NOMO-1 treated with DMSO at 0.1 percent for 48 hours (cell line): ENCODE data around the gene TOMM20L.
A peak's percentile ranks its signal among the peaks of the same experiment; 100 is the strongest.

Source experiments
- DNase-seq: peaks from one replicate; lab custom pipeline; 2025; ENCODE audit not compliant: unreplicated experiment; lab: John Stamatoyannopoulos, UW

Gene TOMM20L

DNA sequence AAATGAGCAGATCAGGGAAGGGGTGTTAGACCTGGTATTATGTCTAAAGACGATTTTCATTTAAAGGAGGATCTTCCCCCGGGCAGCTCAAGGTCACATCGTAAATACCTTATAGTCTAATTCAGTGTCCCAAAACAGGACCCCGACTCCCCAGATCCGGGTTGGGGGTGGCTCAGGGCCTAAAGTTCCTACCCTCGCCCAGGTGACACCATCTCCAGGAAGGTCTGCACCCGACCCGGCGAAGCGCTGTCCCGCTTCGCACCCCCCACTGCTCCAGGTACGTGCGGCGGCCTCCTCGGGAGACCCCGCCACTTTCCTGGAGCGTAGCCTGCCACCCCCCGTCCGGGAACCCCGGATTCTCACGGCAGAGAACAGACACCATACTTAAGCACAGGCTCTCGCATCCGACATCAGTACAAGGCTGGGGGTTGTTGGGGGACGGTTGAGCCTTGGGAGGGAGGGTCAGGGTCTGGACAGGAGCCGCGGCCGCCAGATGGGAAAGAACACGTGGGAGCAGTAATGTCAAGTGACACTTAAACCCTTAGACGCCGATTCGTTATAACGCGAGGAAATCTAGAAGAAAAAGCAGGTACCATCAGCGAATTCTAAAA, 31.0 kb downstream of the TOMM20L start:
- peak; percentile 57 for DNase-seq

DNA sequence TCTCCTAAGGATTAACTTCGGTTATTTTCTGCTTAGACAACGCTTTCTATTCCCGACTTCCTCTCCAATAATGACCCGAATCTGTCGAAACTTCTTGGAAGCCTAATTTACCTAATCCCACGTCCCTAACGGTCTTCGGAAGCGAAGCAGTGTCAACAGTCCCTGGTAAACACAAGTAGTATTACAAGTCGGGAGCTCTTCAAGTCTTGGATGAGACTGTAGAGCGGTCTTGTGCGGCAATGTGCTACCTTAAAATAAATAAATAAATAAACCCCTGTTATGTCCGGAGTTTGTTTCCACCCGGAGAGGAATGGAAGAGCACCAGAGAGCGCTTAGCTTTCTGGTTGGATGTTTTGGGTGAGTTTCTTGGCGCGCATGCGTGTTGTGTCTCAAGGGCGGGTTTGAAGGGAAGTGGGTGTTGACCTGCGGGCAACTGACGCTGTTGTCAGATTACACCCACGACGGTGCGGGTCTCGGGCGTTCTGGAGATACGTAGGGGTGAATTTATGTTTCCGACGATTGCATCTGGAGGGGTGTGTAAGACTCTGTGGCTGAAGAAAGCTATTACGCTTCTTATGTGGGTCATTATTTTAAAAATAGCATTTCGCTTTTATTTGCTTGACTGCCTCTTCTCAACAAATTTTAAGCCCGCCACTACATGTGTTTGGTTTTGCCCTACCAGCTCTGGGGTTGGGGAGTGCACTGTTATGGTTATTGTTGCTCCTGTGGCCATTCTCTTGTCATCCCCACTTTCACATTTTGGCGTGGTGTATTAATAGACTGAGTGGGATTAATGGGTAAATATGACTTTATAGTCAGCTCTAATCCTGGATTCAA, 31.8 kb downstream of the TOMM20L start, which contains the start of the genes KIAA0586 and TIMM9:
TSS of gene KIAA0586 (plus strand) at position 439 of the 837 bp plus-strand sequence. CDS start 546 bp downstream, outside the sequence.
TSS of gene TIMM9 (minus strand) at position 251 of the 837 bp plus-strand sequence. CDS start 15,586 bp downstream, outside the sequence.
- peak; percentile 98 for DNase-seq

DNA sequence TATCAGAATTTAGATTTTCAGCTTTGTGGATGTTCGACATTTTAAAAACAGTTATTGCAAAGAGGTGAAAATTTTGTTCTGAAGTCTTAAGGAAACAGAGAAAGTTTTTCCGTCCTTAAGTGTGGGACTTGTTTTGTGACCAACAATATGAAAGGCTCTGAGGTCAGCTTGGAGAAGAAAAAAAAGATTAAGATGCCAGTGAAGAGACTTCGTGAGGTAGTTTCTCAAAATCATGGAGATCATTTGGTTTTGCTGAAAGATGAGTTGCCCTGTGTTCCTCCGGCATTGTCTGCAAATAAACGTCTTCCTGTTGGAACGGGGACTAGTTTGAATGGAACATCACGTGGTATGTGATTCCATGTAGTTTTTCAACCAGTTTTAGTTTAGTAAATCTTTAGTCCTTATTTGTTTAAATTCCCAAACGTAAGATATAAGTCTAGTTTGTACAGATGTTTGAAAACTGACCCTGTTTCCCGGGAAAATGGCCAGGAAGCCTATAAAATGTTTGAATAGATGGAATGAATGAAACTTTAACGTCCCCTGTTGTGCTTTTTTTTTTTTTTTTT, 32.5 kb downstream of the TOMM20L start:
- peak; percentile 36 for DNase-seq

DNA sequence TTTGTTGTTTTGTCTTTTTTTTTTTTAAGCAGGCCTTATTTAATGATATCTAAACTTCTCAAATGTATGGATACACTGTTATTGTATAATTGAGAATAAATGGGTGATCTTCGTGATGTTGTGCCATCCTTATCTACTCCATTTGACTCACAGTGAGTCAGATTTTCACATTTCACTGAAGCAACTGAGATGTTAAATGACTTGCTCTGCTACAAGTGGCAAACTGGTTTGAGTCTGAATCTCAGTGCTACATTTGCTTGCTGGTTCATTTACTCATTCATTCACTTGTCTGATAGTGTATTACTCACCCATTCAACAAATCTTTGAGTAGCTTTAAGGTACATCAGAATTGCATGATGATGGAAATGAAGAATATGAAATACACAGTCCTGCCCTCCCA, 34.4 kb downstream of the TOMM20L start:
- DNase-seq: no peak

DNA sequence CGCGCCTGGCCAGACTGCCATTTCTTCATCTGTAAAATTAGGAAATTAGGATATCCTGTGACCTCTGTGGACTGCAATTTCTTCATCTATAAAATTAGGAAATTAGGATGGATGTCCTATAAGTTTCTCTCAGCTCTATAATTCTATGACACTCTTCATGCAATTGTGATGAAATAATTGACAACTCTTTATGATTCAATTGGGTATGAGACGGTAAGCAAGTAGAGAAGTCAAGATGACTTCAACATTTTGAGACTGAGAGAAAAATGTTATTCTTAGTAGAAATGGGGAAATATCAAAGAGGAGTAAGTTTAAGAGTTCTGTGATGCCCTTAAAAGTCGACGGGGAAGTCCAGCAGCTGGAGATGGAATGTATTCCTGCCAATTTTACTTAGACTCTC, 43.7 kb downstream of the TOMM20L start:
- no peak for DNase-seq

DNA sequence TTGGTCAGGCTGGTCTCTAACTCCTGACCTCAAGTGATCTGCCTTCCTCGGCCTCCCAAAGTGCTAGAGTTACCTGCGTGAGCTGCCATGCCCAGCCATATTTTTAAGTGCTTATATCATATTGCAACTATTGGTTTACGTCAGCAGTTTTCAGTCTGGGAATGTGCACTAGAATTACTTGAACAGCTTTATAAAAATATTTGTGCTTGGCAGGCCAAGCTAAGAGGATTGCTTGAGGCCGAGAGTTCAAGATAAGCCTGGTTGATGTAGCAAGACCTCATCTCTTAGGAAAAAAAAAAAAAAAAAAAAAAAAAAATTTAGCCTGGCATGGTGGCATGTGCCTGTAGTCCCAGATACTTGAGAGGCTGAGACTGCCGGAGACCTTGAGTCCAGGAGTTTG, 48.9 kb downstream of the TOMM20L start:
- no peak for DNase-seq

DNA sequence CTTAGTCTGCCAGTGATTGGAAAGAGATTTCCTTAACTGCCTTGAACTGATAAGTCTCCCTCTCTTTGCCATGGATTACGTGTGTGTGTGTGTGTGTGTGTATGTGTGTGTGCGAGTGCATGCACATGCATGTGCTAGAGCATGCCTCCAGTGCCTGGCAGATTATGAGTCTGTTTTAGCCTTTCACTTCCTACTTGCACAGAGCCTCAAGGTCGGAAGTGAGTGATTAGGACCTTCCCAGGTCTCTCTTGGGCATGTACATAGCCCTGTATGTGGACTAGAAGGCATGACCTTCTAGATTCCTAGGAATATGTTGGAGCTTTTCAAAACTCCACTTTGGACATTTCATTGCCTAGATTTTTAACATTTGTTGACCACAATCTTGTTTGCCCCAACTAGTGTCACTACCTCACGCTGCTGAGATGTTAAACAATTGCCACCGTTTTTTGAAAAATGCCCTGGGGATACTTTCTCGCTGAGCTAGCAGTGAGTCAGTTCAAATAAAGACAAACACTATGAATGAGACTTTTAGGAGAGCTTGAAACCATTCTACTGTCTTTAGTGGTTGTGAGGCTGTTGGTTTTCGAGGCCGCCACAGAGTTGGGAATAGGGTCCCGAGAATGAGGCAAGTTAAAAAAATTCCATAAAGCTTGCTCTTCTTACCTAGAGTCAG, 60.0 kb downstream of the TOMM20L start:
- no peak for DNase-seq
